Head of caudate nucleus (tissue), 42 donors: ENCODE measurements around the gene MYO18A.
A peak's percentile ranks its signal among the peaks of the same experiment; 100 is the strongest.

Experiments
- DNase-seq, 42 donors: peaks; one replicate each; pipeline versions ENCODE4 v3.0.0 to v3.0.0-alpha.2; 2020 to 2021; ENCODE audit warnings: mixed read lengths in 7 of 42
- intact Hi-C: fragments of 100-400 bp; cut with DNase I; formaldehyde crosslinking; loops from one replicate; pipeline ENCODE4 v1.15.0; 2022

Gene MYO18A

DNA sequence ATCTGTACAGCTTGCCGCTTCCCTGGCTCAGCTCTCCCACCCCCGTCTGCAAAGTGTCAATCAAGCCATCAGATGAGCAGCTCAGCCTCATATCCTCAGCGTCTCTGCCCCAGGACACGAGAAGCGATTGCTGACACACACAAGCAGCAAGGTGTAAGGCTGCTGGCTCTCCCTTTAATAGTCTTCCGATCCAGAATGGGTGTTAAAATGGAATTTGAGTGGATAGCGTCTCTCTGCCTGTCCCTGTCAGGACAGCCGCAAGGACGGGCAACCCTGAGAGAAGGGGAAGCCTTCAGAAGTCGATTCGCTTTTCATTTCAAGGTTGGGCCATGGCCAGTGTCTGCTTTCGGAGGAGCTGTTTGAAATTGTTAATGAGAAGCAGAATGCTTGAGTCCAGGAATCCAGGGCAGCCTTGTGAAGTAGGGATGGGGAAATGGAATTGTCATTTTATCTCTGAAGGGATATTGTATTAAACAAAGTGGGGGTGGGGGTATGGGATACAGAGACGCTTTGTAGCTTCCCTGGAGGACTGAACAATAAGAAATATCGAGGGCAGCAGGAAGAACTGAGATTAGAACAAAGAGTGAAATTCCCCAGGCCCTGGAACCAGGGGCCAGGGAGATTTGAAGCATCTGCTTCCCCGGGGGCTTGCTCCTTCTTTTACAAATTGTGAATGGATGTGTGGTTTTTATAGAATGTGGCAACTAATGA is 142.0 kb downstream of the MYO18A start:
- intact Hi-C loops, result no loop called here
- peak in 27 of 42 donors; percentile 18 to 76 (median 39) for DNase-seq

DNA sequence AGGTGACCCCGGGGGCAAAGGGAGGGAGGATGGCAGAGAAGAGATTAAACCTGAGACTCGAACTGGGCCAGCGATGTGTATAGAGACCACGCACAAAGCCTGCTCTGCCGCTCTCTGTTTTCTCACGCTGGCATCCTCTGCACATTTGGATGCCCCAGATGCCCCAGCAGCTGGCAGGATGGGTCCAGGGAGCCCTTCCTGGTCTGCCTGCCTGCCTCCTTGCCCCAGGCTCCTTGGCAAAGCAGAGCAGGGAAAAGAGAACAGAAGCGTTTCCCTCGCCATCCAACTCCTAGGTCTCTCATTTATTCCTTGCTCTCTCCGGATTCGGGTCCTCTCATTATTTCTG is 142.5 kb downstream of the MYO18A start:
- intact Hi-C loops, result no loop called here
- DNase-seq, result peak in 4 of 42 donors; percentile 11 to 32 (median 26)

DNA sequence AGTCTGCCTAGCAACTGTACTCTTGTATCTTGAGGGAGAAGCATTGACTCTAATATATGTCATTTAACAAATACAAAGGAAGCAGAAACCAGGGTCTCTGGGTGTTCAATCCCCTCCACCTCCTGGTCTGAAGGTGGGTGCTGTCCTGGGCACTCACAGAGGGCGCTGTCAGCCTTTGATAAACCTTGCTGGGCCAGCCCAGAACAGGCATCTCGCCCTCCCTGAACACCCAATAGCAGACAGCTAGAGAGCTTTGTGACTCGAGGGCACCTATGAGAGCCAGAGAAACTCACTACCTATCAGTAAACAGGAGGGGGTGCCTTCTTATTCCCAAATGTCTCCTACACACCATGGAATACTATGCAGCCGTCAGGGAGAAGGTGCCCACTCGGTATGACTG is 143.6 kb downstream of the MYO18A start:
- intact Hi-C loops, result no loop called here
- no peak for DNase-seq

DNA sequence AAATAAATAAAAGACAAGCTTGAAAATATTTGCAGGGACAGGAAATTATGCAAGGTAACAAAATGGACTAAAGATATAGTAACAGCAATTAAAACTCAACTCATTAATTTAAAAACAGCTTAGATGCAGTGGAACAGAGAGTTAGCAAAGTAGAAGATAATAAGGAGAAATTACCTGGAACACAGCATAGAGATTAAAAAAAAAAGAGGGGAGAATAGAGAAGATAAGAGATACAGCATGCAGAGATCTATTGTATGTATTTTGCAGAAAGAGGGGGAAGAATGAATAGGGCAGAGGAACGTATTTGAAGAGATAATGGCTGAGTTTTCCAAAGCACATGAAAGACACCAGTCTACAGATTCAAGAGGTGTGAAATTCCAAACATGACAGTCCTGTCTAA is 145.7 kb downstream of the MYO18A start:
- intact Hi-C loops, result no loop called here
- DNase-seq, result no peak

DNA sequence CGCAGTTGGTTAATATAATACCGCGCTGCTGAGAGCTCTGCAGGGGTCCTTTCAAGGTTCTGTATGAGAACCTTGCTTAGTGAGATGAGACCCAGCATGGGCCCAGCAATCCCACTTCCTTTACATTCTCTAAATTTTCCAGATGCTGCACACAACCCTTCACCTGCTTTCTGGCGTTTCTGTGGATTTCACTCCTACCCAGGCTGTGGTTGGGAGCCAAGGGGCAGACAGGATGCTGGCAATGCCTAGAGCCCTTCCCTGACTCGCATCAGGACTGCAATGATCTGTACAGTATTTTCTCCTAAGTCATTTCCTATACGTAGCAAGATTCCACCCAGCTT is 147.4 kb downstream of the MYO18A start:
- intact Hi-C loops, result no loop called here

DNA sequence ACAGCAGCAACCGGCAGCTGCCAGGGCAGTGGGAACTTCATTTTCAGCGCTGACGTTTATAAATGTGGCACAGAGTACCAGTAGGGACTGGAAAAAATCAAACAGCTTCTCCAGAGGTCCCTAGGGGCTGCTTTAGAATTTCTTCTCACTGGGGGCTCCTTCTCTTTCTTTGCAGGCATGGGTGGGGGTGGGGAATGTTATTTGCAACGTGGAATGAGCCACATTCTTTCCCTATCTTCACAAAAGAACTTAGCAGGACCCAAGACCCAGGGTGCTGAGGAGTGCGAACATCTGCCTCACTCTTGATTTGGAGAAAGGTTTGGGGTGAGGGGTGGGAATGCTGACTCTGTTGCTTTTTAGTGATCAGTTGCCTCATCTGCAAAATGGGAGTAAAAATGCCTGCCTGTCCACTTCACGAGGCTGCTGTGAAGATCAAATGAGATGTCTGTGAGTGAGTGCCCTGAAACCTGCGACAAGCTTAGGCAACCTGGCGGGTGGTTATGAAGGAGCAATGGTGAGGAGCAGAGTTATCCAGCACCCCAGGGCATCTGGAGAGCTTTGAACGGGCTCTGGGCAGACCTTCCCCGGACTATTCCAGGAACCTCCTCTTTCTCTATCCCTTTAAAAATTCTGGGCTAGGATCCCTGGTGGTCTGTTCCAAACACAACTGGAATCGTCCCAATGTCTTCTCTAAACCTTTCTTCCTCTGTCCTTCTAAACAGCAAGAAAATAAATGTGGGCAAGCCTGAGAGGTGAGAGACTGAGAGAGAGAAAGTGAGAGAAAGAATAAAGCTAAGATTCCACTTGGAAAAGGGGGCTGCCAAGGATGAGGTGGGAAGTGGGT is 148.0 kb downstream of the MYO18A start:
- intact Hi-C loops, result no loop called here

More for the DNA sequence above, 147.4 kb downstream of the MYO18A start:
- DNase-seq, result no peak

DNA sequence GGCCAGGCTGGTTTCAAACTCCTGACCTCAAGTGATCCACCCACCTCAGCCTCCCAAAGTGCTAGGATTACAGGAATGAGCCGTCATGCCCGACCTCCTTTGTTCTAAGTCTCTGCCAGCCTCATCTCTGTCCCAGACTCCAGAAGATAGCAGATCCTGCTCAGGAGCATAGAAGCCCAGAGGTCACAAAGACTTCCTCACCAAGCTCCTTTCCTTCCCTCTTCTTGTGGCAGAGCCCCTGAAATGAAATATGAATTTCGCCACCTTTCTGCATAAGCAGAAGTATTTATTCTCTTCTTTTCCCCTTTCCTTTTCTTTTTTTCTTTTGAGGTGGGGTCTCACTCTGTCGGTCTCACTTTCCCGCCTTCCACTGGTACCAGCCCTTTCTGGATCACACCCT is 148.7 kb downstream of the MYO18A start:
- no peak for DNase-seq

More for the DNA sequence above, 148.0 kb downstream of the MYO18A start:
- no peak for DNase-seq

DNA sequence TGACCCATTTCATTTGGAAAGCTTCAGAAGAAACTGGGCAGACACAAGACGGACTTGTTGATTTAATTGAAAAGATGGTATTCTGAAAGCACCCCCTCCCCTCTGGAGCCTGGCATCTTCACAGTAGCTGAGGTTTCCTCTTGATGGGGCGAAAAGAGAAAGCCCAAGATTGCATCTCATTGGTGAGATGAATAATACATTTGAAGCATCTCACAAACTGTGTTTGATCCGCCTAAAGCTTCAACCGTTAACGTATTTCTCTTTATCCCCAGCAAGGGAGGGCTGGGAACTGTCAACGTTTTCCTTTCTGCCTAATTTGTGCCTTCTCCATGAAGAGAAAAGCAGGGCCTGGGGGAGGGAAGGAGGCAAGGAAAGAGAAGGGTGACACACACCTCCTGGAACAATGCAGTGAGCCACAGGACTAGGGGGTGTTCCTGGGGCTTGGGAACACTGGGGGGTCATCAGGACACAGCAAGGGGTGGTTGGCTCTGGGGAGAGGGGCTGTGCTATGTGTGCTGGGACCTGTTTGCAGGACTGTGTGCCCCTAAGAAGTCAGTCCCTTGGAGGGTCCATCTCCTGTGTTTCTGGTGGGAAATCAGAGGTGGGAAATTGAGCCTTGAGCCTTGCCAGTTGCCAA is 155.8 kb downstream of the MYO18A start:
- intact Hi-C loops, result no loop called here
- peak in 5 of 42 donors; percentile 41 to 58 (median 52) for DNase-seq

More for the DNA sequence above, 148.7 kb downstream of the MYO18A start:
- intact Hi-C loops, result no loop called here

DNA sequence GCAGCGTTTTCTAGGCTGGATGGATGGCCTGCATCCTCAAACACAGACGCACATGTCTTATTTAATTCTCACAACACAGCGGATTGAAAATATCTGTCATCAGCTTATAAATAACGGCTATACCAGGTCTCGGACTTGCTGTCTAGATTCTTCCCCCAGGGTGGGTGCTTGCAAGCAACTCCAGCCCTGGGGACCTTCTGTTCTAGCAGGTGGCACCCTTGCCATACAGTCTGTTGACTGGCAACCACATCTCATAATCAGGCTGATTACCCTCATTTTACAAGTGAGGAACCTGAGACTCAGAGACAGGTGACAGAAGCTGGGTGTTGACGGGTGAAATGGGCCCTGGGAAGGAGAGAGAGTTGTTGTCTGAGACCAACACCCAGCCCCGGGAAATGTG is 158.1 kb downstream of the MYO18A start:
- no peak for DNase-seq
- intact Hi-C loops, result no loop called here

DNA sequence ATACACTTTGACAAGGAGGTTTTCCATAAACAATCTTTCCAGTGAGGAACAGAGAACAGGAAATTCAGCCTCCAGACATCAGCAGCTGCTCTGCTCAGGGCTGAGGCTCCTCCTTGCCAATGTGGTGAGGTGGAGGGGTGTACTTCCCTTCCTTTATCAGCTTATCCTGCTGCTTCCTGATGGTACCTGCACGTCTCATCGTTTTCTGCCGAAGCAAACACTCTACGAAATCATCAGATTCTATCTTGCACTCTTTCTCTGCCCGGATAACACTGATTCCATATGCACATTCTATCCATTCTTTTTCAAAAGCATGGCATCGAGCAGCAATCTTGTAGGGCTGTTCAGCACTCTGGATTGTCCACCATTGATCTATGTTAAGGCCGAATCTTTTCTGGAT is 159.0 kb downstream of the MYO18A start:
- intact Hi-C loops, result no loop called here
- no peak for DNase-seq
